Activated CD8-positive, alpha-beta memory T cell treated with anti-CD3 and anti-CD28 coated beads, Interleukin-2, amount 50 U/mL, for 24 hours (primary cell): ENCODE results near the gene MCIDAS.
A peak's percentile ranks its signal among the peaks of the same experiment; 100 is the strongest.

Source experiments
- DNase-seq: peaks from one replicate; pipeline ENCODE4 v3.0.0-alpha.2; 2020; ENCODE audit errors: extremely low read depth

MCIDAS gene

DNA sequence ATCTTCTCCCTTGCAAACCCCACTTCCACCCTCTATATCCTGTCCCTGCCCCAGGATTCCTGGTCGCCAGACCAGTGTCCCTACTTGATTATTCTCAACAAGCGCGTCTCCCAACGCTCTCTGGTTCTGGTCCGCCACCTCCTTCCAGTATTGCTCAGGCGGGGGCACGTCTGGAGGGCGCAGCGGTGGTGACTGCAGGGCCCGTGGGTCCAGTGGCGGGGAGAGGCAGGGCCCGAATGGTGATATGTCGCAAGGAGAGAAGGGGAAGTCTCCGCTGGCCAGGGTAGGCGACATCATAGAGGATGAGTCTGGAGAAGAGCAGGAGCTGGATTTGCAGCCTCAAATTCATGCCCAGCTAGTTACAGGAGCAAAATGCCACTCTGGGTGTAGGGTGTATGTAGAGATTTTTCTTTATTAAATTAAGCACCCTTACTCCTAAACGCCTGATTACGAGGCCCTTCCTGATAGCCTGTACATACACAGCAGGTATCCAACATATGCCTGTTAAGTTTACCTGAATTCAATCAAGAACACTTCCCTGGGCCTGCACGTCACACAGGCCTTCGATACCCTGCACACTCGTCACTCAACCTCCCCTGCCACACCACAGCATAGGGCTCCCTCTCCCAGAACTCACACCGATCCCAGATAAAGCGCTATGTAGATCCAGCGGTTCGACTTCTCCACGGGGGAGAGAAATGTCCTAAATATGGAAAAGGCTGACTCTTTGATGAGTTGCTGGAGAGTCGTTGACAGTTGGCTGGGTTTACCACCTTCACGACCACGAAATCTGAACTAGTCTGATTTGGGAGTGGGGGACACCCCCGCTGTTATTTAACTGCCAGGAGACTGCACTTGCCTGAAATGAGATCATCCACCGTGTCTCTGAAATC, 4.8 kb downstream of the MCIDAS start:
- DNase-seq: no peak

DNA sequence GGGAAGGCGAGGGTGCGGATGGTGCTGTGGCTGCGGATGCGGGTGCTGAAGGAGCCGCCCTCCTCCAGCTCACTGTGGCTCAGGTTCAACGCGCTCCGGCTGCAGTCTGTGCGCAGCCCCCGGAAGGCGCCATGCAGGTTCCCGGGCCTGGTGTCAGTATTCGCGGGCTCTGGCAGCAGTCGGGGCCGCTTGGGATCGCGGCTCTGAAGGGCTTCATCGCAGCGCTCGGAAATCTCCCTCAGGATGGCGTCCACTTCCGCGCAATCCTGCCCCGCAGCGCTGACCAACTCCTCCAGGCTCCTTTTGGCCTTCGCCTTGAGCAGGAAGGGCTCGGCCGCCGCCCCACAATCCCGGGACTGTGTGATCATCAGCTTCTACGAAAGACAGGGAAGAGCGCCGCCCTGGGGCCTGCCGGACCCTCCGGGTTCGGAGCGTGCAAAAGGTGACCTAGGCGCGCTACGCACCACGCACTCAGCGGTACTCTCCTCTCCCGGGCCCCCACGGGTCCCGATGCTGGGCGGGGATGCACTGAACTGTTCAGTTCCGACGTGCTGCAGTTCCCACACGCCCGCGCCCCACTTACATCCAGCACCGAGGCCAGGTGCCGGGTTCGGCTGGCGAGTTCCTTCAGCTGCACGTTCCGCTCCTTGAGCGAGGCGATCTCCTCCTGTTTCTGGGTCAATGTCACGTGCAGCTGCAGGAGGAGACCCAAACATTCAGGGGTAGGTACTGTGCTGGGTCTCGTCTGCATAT, 6.5 kb downstream of the MCIDAS start:
- DNase-seq: no peak

DNA sequence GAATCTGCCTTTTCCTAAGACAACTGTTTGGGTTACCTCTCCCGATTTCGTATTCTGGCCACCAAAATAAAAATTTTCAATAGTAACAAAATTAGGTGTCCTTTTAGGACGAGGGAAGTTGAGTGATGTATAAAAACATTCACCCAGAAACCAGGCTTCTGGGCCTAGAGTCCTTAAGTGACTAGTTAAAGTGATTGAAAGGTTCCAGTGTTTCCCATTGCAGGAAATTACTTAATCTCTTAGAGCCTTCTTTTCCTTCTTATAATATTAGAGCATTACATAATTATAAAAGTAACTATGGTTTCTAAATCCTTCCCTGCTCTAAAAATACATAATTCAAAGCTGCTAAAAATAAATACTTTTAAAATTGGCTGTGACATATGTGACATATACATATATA, 7.3 kb downstream of the MCIDAS start:
- DNase-seq: no peak

DNA sequence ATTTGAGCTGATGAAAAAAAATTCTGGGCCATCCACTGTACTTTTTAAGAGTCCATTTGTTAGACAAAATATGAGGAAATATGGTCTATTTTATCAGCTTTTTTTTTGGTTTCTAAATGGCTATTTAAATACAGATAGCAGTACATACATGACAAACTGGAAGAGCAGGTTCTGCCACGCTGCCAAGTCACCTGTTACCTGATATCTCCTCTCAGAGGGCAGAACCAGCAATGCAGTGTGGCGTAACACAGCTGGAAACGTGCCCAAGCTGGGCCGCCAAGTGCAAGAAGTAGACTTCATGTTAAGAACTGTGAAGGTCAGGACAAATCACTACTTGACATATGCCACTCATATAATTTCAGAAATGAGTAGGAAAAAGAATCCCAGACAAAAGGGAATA, 8.1 kb downstream of the MCIDAS start:
- DNase-seq: no peak

DNA sequence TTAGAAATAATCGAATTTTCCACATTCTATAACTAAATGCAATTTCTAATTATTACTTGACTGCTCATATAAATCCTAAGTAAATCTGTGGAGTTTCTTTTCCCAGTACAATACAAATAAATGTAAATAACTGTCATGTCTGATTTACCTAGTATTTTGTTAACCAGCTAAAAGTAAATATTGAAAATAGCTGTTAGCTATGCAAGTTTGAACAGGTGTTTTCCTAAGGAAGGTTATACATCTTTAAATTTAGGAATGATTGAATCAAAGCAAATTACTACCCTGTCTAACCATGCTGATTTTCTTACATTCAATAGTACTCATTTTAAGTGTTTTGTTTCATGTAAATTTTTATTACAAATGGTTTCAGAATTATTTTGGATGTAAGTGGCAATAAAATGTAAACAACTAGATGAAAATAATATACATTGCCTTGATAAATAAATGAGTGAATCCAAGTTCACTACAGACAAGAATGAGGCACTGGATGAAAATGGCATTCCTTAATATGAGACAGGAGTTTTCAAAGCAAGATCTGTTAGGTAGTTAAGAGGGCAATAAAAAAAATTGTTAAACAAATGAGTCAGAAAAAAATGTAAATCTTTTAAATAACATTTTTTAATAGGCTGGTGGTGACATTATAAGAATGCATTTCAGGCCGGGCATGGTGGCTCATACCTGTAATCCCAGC, 15.8 kb downstream of the MCIDAS start:
- no peak for DNase-seq

DNA sequence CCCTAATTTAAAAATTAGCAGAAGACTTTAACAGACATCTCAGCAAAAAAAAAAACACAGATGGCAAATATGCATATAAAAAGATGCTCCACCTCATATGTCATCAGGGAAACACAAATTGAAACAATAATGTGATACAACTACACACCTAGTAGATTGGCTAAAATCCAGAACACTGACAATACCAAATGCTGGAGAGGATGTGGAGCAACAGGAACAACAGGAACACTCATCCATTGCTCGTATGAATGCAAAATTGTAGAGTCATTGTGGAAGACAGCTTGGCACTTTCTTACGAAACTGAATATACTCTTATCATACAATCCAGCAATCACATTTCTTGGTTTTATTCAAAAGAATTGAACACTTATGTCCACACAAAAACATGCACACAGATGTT, 22.1 kb downstream of the MCIDAS start:
- no peak for DNase-seq

DNA sequence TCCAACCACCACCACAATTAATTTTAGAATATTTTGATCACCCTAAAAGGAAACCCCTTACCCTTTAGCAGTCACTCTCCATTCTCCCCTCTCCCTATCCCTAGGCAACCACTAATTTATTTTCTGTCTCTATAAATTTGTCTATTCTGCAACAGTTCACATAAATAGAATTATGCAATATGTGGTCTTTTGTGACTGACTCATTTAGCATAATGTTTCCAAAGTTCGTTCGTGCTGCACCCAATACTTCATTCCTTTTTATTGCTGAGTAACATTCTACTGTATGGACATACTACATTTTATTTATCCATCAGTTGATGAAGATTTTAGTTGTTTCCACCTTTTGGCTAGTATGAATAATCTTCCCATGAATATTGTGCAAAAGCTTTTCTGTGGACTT, 36.0 kb downstream of the MCIDAS start:
- DNase-seq: no peak

DNA sequence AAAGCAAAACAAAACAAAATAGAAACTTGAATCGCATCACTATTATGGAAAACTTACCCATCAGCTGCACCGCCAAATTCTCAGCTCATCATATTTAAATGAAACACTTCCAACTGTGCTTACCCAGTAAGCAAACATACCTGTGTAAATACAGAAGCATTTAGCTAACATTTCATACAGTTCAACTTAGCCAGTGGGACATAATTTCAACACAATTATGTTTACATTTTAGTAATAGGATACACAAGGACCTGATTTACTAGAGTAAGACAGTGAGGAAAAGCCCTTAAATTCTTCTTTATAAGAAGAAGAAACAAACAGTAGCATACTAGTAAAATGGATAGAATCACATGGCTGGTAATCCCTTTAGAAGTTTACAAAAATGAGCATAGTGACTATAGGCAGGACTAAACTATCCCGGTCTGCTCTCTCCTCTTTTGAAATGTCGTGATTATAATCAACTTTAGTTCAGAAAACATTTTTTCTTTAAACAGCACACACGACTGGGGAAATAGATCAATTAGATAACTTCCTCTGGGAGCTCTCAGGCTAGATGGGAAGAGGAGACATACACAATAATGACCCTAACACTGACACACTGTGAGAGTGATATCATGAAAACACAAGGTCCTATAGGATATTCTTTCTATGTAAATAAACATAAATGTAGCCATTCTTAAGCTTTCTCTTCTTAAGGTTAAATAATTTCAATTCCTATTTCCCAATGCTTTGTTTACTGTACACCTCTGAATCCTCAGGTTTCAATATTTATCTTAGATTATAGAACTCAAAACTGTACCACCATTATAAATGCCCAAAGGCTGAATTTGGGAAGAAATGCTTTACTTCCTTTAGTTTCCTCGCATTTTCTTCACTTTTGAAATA, 38.2 kb downstream of the MCIDAS start:
- no peak for DNase-seq

DNA sequence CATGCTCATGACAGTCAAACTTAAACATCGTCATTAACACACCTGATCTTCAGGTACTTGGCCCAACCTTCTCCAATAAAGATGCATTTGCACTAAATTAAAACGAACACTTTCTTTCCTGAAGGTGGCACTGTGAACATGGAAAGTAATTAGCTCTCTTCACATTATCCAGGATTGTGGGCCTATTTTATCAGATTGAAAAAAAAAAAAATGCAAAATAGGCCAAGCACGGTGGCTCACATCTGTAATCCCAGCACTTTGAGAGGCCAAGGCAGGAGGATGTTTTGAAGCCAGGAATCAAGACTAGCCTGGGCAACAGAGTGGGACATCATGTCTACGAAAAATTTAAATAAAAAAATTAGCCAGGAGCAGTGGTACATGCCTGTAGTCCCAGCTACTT, 39.7 kb downstream of the MCIDAS start:
- DNase-seq: no peak

DNA sequence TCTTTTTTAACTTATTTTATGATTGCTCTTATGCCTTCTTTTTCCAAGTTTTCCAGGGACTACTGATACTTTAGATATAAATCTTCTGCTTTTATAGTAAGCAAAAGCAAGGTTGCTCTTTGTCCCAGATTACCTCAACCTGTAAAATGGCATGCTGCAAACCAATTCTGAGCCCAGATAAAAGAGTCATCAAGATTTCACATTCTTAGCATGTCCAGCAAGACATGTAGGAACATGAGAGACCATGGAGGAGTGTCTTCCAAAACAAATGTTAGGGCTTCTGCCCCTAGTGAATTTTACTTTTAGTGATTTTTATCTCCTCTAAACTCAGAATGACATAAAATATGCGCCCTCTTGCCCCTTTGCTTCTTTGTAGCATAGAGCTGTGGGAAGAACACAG, 47.1 kb downstream of the MCIDAS start:
- no peak for DNase-seq

DNA sequence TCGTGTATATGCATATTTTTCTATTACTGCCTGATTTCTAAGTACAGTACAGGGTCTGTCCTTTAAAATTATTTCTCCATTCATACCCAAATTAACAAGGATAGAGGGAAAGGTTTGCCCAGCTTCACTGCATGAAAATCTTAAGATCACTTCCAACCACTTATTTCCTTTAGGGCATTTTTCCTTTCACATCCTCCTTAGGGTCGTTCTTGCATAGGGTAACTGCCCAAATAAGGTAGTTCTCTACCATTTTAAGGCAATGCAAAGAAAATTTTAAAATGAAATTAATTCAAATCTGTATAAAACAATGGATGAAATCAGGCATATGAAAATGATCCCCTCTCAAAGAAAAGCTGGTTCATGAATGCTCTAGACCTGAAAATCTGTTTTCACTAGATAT, 50.0 kb downstream of the MCIDAS start:
- no peak for DNase-seq

DNA sequence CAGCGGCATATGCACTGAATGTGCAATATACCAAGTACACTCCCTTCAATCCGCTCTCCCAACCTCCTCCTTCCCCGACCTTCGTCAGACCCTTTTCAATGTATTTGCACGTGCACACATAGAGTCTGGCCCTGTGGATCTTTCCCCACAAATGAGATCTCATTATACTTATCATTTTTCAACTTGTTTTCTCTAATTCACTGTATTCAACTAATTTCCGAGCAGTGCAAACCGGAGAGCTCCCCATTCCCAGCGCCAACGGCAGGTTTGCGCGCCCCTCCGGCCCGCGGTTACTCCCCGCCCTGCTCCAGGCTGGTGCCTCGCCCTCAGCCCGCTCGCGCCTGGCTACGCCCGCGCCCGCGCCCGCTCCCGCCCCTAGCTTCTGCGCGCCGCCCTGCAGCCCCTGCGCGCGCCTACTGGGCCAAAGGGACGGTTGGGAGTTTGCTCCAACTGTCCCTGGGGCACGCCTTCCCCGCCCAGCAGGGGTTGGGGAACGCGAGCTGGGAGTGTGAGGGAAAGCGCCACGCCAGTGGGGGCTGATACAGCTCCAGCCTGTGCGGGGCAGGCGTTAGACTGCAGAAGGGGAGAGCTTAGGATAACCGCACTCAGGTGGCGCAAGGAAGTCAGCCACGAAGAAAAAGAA, 50.8 kb downstream of the MCIDAS start:
- no peak for DNase-seq

DNA sequence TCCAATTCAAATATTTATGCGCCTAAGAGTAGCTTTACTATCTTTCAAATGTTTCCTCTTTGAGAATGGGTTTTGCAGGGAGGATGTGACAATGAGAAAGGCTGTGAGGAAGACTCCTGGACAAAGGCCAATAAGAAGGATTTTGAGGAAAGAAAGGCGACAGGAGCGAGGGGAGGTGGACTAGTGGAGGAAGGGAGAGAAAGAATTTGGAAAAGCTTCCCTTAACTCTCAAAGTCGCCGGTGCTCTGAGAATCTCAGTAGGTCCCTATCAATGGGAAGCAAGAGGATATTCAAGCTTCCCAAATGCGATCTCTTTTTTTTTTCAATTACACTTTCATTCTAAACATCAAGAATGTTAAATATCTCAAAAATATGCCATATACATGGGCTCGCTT, 51.3 kb downstream of the MCIDAS start:
- no peak for DNase-seq

DNA sequence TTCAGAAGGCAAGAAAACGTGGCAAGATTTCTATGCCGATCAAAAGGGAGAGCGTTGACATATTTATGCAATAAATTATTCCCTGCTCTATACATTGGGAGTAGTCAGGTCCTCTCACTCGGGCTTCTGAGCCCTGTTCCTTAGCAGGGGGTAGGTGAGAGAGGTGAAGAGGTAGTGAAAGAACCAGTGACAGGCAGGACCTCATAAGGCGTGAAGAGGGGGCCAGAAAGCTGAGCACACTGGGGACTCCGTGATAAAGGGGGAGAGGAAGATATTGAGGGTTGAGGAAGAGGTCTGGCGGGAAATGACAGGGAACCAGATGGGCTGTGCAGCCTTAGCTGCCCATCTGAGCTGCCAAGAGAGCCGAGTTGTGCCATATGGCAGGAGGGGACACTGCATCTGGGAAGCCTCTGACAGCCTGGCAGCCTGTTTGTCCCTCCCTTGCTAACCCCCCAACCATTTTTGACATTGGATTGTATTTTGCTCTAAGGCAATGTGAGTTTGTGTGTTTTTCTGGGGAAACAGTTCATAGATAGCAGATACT, 53.4 kb downstream of the MCIDAS start:
- no peak for DNase-seq

DNA sequence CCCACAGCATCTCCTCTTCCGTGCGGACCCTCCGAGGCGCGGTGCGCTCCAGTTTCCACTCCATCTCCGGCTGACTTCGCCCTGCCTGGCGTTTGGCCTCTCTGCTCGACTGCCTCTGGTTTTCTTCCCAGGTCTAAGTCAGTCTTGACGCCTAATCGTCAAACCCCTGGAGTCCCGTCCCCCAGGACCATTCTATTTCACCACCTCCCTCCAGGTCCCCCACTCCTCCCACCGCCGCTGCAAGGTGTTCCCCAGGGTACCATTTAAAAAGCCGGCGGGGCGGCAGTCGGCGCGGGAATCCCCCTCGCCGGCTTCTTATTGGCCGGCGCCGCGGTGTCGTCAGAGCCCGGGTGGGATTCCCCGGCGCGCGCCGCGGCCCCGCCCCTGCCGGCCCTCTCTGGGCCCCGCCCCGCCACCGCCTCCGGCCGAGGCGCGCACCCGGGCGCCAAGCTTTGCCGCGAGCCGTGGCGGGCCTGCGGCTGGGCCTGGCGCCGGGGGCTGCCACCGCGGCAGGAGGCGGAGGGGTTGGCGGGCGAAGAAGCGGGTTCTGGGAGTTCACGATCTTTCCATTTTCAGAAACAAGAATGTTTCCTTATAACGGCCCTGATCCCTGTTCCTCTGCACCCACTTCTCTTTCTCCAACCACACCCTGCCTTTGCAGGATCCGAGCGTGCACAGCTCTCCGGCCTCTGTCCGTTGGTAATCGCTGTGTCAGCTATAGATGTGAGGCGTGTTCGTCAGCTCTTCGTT, 54.0 kb downstream of the MCIDAS start, which contains the start of gene CDC20B:
Gene CDC20B, minus strand, starts transcription at position 241 of the 750 bp plus-strand sequence. Its CDS starts 177 bp downstream, at position 64.
- peak; percentile 46 for DNase-seq

DNA sequence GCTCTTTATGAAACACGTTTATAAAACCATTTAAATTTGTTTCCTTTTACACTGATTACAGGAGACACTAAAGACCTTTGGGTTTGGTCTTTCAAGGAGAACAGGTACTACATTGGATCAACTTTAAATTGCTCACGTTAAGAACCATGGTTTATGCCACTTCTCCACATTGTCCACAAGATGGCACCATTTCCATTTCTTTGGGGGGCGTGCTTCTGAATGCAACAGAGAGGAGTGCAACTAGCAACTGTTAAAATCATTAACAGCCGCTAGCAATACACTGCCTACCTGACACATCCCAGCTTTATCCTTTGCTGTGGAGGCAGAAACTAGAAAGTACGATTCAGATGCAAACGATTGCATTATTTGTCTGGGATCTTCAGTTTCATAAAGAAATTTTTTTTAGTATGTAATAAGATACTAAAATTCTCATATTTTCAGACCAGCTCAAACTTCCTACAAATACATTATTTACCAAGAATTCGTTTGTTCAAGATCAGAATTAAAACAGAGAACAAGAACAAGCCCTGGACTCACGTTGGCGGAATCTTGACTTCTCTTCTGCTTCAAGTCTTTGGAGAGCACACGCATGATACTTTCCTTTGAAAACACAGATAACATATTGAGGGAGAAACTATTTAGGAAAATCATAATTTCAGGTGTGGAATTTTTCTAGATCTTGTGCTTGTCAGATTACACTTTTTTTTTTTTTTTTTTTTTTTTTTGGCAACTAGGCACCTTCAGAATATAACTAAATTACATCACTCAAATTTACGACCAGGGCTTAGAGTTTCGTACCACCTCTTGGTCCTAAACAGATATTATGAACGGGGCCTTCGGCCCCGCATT, 54.8 kb downstream of the MCIDAS start:
- DNase-seq: peak; percentile 41

DNA sequence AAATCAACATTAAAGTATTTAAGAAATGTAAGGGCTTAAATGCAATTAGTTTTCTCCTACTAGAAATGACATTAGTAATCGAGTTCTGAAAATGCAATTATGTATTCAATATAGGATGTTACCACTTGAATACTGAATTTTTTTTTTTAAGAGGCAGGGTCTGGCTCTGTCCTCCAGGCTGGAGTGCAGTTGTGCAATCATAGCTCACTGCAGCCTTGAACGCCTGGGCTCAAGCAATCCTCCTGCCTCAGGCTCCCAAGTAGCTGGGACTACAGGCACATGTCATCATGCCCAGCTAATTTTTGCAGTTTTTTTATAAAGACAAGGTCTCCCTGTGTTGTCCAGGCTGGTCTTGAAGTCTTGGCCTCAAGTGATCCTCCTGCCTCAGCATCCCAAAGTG, 55.6 kb downstream of the MCIDAS start:
- no peak for DNase-seq
